Ureter (tissue), 1 donor: Measurements from ENCODE around the gene RGL3. TPM values are rescaled to one million over a fixed set of nuclear protein-coding genes. Genes with fewer than 3 reads are reported as not detected.
"Not testable (repeated sequence)": the region's sequence is repeated elsewhere in the genome, so short reads cannot be mapped to it uniquely, and the experiment has no call there.

Experiments used
- DNase-seq: peaks from one replicate; pipeline ENCODE4 v3.0.0-alpha.2; 2020; ENCODE audit warnings: low spot score
- total RNA-seq: library from RNA; stranded (reverse); gene quantifications from one replicate; pipeline ENCODE4 v1.2.4, GENCODE V29; 2023
- donor health status: DM: yes; HTN: yes; CAD: no.

RGL3 gene
- total RNA-seq, 1 donor from 2014 or later: 44.2 TPM

GRCh38 chr19:11420429-11421370 lies 1.6 kb upstream of the RGL3 start:
- DNase-seq: no peak

DNA sequence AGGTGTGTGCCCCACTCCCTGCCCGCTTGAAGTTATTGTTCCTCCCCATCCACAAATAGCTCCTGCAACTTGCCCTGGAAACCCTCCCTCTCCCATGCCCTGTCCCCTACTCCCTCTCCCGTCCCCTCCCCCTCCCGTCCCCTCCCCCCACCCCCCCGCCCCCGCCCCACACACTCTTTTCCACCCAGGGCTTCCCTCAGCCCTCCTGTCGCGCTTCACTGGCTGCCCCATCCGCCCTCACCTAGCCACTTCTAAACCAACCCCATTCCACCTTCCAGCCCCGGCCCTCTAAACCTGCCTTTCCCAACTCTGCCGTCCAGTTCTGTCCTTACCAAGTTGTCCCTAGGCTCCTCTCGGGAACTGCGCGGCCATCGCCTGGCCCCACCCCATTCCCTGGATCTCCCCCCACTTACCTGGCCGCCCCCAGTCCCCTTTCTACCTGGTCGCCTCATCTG lies 993 bp downstream of the RGL3 start:
- DNase-seq: no peak

DNA sequence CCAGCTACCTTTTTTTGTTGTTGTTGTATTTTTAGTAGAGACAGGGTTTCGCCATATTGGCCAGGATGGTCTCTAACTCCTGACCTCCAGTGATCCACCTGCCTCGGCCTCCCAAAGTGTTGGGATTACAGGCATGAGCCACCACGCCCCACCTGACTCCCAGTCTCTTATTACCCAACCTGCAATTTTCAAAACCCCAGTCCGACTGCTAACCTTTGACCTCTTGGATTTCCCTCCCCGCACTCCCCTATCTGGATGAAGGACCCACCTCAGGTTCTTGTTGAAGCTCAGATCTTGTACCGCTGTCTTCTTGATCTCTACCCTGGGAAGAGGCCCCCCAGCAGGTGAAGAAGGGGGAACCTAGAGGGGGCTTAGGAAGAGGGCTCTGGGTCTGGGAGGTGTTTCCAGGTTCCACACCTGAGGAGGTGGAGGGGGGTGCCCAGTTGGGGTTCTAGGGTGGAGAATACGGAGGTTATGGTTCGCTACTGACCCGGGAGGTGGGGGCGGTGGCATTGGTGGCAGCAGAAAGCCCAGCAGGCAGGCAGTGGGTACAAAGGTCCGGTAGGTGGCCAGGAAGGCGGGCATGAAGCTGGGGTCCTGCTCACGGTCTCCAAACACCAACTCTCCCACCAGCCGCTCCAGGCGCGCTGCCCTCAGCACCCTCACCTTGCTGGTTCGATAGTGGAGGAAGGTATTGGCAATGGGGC lies 2.6 kb downstream of the RGL3 start:
- DNase-seq: no peak

- DNase-seq: no peak
Observed at GRCh38 chr19:11414544-11414943, 4.6 kb downstream of the RGL3 start.

DNA sequence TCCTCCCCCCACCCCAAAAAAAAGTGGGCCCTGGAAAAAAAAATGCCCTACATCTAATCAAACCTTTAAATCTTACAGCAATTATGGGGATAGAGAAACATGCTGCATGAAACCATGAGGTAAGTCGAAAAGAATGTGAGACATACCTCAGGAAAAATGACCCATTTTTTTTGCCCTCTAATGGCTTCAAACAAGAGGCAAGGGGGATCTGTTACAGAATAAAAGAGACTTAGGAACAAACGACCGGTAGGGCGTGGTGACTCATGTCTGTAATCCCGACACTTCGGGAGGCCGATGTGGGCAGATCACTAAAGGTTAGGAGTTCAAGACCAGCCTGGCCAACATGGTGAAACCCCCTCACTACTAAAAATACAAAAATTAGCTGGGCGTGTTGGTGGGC lies 8.4 kb downstream of the RGL3 start:
- no peak for DNase-seq

DNA sequence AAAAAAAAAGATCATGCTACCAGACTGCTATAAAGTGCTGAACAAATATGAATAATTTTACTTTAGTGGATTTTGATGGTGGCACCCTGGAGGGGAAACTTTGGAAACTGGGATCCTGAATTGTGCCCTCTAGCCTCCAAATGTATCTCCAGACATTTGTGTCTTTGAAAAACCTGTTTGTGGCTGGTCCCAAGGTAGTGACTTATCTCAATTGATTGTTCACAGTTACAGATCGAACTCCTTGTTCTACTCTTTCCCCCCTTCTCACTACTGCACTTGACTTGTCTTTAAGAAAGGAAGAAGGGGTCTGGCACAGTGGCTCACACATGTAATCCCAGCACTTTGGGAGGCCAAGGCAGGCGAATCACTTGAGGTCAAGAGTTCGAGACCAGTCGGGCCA lies 10.5 kb downstream of the RGL3 start:
- DNase-seq: no peak

DNA sequence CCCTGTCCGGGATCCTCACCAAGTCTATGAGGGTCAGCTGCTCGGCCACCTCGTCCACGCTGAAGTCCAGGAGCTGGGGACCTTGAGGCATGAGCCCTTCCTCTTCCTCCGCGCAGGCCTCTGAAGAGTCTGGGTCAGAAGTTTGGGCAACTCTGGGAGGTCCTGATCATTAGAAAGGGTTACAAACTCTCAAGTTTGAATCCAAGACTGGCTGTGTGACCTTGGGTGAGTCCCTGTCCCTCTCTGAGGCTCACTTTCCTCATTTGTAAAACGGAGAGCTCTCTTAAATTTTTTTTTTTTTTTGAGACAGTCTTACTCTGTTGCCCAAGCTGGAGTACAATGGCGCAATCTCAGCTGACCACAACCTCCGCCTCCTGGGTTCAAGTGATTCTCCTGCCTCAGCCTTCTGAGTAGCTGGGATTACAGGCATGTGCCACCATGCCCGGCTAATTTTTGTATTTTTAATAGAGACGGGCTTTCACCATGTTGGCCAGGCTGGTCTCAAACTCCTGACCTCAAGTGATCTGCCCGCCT lies 12.3 kb downstream of the RGL3 start:
- DNase-seq: not testable (repeated sequence)

DNA sequence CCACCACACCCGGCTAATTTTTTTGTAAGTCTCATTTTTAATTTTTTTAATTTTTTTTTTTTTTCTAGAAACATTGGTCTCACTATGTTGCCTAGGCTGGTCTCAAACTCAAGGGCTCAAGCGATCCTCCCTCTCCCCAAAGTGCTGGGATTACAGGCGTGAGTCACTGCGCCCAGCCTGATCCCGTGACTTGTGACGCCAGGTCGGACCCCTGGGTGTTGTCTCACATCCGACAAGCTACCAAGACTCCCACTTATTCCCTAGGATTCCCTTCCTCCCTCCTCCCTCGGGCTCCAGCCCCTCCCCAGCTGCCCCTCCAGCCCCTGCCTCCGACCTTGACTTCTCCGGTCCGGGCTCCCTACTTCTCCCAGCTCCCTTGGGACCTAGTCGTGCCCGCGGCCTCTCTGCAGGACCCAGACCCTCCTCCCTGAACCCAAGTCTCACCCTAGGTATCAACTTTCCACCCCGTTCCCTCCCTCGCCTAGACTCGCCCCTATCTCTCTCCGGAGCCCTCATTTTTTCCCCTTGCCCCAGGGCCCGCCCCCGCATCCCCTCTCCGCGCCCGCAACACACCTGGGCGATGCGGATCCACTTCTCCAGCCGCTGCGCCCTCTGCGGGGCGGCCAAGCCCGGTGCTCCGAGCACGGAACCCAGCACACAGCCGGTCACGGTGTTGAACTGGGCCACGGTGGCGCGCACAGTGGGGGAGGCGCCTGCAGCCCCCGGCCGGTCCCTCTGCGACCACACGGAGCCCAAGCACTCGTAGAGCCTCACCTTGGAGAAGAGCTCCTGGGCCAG lies 13.1 kb downstream of the RGL3 start:
- no peak for DNase-seq

DNA sequence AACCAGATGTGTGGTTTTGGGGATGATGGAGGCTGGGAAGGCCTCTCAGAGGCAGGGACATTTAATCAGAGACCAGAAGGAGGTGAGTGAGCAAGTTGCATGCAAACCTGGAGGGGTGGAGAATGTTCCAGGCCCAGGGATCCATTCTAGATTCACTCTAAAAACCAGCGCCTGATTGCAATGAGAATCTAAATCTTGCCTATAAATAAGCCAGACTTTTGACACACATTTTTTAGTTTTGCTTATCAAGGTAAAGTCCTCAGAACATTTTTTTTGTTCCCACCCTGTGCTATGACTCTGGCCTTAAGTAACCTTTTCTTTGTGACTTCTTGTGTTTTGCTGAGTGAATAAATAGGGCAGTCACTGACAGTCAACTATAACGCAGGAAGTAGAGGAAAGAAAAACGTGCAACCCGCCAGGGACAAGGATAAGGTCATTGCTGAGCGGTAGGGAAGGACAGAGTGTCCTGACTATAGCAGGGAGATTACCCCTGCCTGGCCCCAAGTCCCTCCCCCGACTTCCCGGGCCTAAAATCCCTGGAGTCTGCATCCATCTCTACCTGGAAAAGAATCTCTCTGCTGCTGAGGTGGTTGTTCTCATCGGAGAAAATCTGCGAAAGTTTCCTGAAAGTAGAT lies 14.4 kb downstream of the RGL3 start:
- no peak for DNase-seq

- no peak for DNase-seq
Observed at GRCh38 chr19:11401808-11402543, 17.1 kb downstream of the RGL3 start.

DNA sequence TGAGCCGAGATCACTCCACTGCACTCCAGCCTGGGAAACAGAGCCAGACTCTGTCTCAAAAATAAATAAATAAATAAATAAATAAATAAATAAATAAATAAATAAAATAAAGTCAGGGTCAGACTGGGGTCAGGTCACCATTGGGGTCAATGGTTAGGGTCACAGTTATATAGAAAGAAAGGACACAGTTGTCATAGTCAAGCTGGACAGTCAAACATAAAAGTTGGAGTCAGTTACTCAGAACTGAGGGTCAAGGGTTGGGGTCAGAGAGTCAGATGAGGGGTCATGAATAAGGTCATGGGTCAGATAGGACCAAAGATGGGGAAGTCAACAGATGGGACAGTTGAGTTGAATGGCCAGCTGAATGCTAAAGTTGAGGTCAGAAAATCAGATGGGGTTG lies 18.3 kb downstream of the RGL3 start:
- DNase-seq: no peak

DNA sequence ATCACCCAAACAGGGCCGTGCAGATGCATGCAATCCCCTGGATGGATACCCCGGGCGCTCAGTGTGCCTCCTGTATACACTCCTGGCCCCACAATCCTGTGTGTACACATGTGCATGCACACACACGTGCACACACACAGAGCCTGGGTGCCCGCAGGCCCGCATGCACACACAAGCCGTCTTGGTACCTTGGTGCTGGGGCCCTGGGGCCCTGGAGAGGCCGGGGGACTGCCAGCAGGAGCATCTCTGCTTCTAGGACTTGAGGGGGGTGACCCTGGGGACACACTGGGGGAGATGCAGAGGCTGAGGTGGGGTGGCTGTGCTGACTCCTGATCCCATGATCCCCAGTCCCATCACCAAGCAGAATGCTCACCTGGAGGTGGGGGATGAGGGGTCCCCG lies 19.4 kb downstream of the RGL3 start:
- DNase-seq: no peak

GRCh38 chr19:11397089-11397610 lies 22.0 kb downstream of the RGL3 start:
- no peak for DNase-seq

- no peak for DNase-seq
Observed at GRCh38 chr19:11390933-11391680, 28.0 kb downstream of the RGL3 start.

DNA sequence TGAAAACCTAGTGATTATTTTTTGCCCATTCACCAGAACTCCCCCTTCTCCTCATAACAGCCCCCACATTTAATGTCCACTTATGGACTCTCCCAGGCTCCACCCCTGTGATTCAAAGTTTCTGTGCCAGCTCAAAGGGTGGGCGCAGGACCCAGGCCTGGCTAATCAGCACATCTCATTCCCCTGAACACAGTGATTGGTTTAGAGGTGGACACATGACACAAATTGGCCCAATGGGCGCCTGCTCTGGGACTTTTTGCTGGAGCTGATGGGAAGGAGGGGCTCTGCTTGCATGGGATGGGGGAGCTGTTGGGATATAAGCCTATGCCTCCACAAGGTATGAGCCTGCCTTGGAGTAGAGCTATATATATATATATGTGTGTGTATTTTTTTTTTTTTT lies 28.8 kb downstream of the RGL3 start:
- DNase-seq: no peak

DNA sequence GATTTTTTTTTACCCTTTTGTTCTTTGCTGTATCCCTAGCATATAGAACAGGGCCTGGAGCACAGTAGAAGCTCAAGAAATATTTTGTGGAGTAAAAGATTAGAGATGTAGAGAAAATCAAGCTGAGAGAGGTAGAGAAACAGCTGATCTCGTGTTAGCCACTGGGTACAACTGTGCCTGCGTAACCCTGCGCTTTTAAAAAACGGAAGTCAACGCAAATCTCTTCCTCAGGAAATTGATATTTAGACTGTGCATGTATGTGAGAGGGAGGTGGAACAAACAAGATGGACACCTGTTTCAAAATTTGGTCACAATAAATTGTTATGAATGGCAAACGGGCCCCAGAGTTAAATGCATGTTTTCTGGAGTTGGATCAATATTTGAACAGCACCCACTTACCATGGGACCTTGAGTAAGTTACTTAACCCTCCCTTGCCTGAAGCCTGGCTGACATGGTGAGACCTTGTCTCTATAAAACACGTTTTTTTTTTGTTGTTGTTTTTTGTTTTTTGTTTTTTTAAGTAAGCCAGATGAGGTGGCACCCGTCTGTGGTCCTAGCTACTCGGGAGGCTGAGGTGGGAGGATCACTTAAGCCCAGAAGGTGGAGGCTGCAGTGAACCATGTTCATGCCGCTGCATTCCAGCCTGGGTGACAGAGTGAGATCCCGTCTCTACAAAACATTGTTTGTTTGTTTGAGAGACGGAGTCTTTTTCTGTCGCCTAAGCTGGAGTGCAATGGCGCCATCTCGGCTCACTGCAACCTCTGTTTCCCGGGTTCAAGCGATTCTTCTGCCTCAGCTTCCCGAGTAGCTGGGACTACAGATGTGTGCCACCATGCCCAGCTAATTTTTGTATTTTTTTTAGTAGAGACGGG lies 31.7 kb downstream of the RGL3 start:
- DNase-seq: no peak

GRCh38 chr19:11384778-11385129 lies 34.4 kb downstream of the RGL3 start:
- no peak for DNase-seq

GRCh38 chr19:11383706-11384048 lies 35.4 kb downstream of the RGL3 start:
- DNase-seq: no peak
